ENCODE data around the gene MBOAT1. TPM values are rescaled to one million over a fixed set of nuclear protein-coding genes. Genes with fewer than 3 reads are reported as not detected.

The MBOAT1 gene
- total RNA-seq, 1 donor from 2014 or later: 3.0 TPM

- Mint-ChIP-seq H3K27me3 (peaks cover 16% of the 10 kb centered on the region), H3K27ac (no peak overlapping the region), H3K9me3 (ENCODE audit: low read depth) (no peaks in the 10 kb centered on the region), H3K4me1 (ENCODE audit: low read depth) (no peaks in the 10 kb centered on the region), H3K36me3 (ENCODE audit: insufficient read depth) (no peaks in the 10 kb centered on the region), H3K4me3 (ENCODE audit: low read depth) (no peak overlapping the region)
- no peak for DNase-seq (ENCODE audit: low spot score, unreplicated experiment)
- no peak for TF ChIP-seq CTCF (IDR thresholded peaks at IDR 0.05; ENCODE audit: unreplicated experiment)
Measured at GRCh38 chr6:20221421-20221820, 9.2 kb upstream of the MBOAT1 start.

GRCh38 chr6:20220359-20220758 lies 8.1 kb upstream of the MBOAT1 start:
- Mint-ChIP-seq H3K27ac (no peak overlapping the region), H3K36me3 (ENCODE audit: insufficient read depth) (no peaks in the 10 kb centered on the region), H3K4me1 (ENCODE audit: low read depth) (no peaks in the 10 kb centered on the region), H3K9me3 (ENCODE audit: low read depth) (no peaks in the 10 kb centered on the region), H3K4me3 (ENCODE audit: low read depth) (no peak overlapping the region), H3K27me3 (peaks cover 21% of the 10 kb centered on the region)
- no peak for DNase-seq (ENCODE audit: low spot score, unreplicated experiment)
- no peak for TF ChIP-seq CTCF (IDR thresholded peaks at IDR 0.05; ENCODE audit: unreplicated experiment)

- Mint-ChIP-seq H3K27me3 (peaks cover 31% of the 10 kb centered on the region), H3K36me3 (ENCODE audit: insufficient read depth) (no peaks in the 10 kb centered on the region), H3K4me1 (ENCODE audit: low read depth) (peaks cover 7% of the 10 kb centered on the region), H3K9me3 (ENCODE audit: low read depth) (no peaks in the 10 kb centered on the region), H3K27ac (no peak overlapping the region), H3K4me3 (ENCODE audit: low read depth) (no peak overlapping the region)
- DNase-seq (ENCODE audit: low spot score, unreplicated experiment): no peak
- TF ChIP-seq CTCF (IDR thresholded peaks at IDR 0.05; ENCODE audit: unreplicated experiment): no peak
Measured at GRCh38 chr6:20217891-20218290, 5.6 kb upstream of the MBOAT1 start.

- DNase-seq (ENCODE audit: low spot score, unreplicated experiment): no peak
- Mint-ChIP-seq H3K27ac (no peak overlapping the region), H3K4me1 (ENCODE audit: low read depth) (peaks cover 9% of the 10 kb centered on the region), H3K4me3 (ENCODE audit: low read depth) (no peak overlapping the region), H3K36me3 (ENCODE audit: insufficient read depth) (no peaks in the 10 kb centered on the region), H3K27me3 (peaks cover 31% of the 10 kb centered on the region), H3K9me3 (ENCODE audit: low read depth) (no peaks in the 10 kb centered on the region)
- no peak for TF ChIP-seq CTCF (IDR thresholded peaks at IDR 0.05; ENCODE audit: unreplicated experiment)
Measured at GRCh38 chr6:20217324-20217855, 5.1 kb upstream of the MBOAT1 start.

GRCh38 chr6:20215310-20215709 lies 3.0 kb upstream of the MBOAT1 start:
- Mint-ChIP-seq H3K9me3 (ENCODE audit: low read depth) (no peaks in the 10 kb centered on the region), H3K4me3 (ENCODE audit: low read depth) (no peak overlapping the region), H3K27ac (no peak overlapping the region), H3K36me3 (ENCODE audit: insufficient read depth) (no peaks in the 10 kb centered on the region), H3K4me1 (ENCODE audit: low read depth) (peaks cover 16% of the 10 kb centered on the region), H3K27me3 (peaks cover 31% of the 10 kb centered on the region)
- DNase-seq (ENCODE audit: low spot score, unreplicated experiment): no peak
- no peak for TF ChIP-seq CTCF (IDR thresholded peaks at IDR 0.05; ENCODE audit: unreplicated experiment)
